ENCODE results near the gene HDAC4. TPM values are rescaled to one million over a fixed set of nuclear protein-coding genes. Genes with fewer than 3 reads are reported as not detected.

HDAC4 gene
- total and polyA plus RNA-seq, 9 donors, result 10.1 to 17.6 (median 13.3) TPM

DNA sequence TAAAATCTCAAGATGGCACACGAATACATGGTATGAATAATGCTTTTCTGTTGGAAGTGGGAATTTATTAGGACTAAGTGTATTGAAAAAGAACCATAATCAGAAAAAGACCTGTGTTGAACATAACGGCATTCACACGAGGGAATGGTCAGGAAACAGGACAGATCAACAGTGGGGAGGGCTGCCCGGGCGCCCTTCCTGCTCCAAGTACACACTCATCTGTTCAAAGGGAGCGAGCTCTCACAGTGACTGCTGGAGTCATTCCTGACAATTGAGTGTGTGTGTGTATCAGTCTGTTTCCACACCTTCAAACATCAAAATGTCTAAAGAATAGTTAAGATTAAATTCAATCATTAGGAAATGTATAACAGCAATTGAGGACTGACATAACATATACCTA is 167.2 kb downstream of the HDAC4 start:
- Histone ChIP-seq H3K27me3 (ENCODE audit: control insufficient read depth, insufficient read depth, low read length) (no peaks in the 10 kb centered on the region), H3K9me3 (replicated peaks; ENCODE audit: control insufficient read depth, low read depth, low read length) (no peaks in the 10 kb centered on the region), H3K36me3 (ENCODE audit: control insufficient read depth, insufficient read depth, low read length) (peaks cover 10% of the 10 kb centered on the region), H3K4me3 (ENCODE audit: low read length) (no peak overlapping the region), H3K27ac (ENCODE audit: low read length) (no peak overlapping the region), H3K4me1 (ENCODE audit: control insufficient read depth, insufficient read depth, low read length) (peaks cover 26% of the 10 kb centered on the region)
- no peak for DNase-seq
- 60% methylated on average over 1 of the region's 6 CpGs for WGBS (ENCODE audit: insufficient coverage)

DNA sequence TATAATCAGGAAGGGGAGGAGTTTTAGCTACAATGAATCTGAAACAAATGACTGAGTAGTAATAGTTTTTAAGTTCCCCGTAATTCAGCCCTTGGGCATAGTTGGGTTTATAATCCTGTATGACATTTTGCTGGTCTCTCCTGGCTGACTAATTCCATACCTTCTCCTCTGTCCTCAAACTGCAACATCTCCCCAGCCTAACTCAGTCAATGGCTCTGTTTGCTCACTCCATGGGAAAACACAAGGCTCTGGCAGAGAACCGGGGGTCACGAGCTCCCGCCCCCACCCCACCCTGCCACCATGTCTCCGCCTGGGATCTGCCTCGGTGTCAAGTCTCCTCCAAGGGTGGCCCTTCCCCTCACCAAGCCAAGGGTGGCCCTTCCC is 168.6 kb downstream of the HDAC4 start:
- DNase-seq, result no peak
- 100% methylated on average over 5 of the region's 6 CpGs for WGBS (ENCODE audit: insufficient coverage)

DNA sequence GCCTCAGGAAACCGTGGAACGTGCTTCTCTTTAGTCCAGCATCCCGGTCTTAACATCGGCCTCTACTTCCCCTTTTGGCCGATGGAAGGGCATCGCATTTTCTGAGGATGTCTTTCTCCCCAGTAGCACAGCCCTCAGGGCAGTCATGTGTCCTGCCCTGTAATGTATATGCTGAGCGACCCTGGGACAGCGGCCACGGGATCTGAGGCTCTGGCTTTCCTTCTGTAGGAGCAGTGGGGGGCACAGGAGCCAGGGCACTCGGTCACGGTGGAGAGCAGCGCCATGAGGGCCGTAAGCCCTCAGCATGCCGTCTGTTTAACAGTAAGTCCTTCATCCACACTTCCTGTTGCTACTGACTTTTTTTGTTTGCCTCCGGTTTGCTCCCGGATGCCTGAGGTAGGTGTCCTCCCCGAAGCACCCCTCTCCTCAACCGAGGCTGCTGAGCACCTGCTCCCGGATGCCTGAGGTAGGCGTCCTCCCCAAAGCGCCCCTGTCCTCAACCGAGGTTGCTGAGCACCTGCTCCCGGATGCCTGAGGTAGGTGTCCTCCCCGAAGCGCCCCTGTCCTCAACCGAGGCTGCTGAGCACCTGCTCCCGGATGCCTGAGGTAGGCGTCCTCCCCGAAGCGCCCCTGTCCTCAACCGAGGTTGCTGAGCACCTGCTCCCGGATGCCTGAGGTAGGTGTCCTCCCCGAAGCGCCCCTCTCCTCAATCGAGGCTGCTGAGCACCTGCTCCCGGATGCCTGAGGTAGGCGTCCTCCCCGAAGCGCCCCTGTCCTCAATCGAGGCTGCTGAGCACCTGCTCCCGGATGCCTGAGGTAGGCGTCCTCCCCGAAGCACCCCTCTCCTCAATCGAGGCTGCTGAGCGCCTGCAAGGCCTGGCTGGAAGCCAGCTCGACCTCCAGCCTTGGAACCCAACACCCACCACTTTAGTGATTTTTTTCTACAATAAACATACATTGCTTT is 169.3 kb downstream of the HDAC4 start:
- Histone ChIP-seq H3K4me3 (ENCODE audit: low read length) (no peak overlapping the region), H3K27ac (ENCODE audit: low read length) (no peak overlapping the region), H3K4me1 (ENCODE audit: control insufficient read depth, insufficient read depth, low read length) (peaks cover 40% of the 10 kb centered on the region), H3K9me3 (replicated peaks; ENCODE audit: control insufficient read depth, low read depth, low read length) (no peaks in the 10 kb centered on the region), H3K36me3 (ENCODE audit: control insufficient read depth, insufficient read depth, low read length) (peaks cover 10% of the 10 kb centered on the region), H3K27me3 (ENCODE audit: control insufficient read depth, insufficient read depth, low read length) (no peaks in the 10 kb centered on the region)
- DNase-seq, result no peak
- WGBS (ENCODE audit: insufficient coverage), result 71% methylated on average over 20 of the region's 46 CpGs

More for the DNA sequence above, 168.6 kb downstream of the HDAC4 start:
- Histone ChIP-seq H3K4me1 (ENCODE audit: control insufficient read depth, insufficient read depth, low read length) (peaks cover 38% of the 10 kb centered on the region), H3K27me3 (ENCODE audit: control insufficient read depth, insufficient read depth, low read length) (no peaks in the 10 kb centered on the region), H3K27ac (ENCODE audit: low read length) (no peak overlapping the region), H3K36me3 (ENCODE audit: control insufficient read depth, insufficient read depth, low read length) (peaks cover 10% of the 10 kb centered on the region), H3K9me3 (replicated peaks; ENCODE audit: control insufficient read depth, low read depth, low read length) (no peaks in the 10 kb centered on the region), H3K4me3 (ENCODE audit: low read length) (no peak overlapping the region)

DNA sequence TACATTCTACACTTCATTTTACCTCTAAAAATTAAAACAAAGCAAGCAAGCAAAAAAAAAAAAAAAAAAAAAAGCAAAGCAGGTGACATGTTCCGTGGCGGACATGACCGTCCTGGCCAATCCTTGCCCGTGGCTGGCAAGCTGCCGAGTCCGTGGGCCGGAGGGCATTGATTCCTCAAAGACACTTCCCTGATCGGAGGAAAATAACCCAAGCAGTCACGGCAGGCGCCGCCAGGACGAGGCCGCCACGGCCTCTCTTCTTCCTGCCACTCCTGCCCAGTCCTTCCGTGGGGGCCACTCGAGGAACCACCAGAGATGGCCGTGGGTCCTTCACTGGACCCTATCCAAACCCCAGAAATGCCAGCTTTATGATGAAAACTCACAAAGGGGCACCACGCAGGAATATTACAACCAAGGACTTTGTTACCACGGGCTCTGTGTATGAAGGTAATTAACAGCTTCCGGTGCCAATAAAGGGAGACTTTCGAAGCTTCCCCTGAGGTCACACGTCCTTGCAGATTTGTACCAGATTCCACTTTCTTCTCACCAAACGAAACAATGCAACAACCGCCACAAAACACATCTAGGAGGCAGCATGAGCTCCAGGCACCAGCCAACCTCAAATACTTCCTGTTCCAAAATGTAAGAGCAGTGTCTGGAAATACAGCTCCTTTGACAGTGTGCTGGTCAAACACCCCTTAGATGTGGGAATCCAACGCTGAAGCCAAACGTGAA is 170.3 kb downstream of the HDAC4 start:
- H3K4me1 ChIP-seq (ENCODE audit: control insufficient read depth, insufficient read depth, low read length), result peaks cover 48% of the 10 kb centered on the region

DNA sequence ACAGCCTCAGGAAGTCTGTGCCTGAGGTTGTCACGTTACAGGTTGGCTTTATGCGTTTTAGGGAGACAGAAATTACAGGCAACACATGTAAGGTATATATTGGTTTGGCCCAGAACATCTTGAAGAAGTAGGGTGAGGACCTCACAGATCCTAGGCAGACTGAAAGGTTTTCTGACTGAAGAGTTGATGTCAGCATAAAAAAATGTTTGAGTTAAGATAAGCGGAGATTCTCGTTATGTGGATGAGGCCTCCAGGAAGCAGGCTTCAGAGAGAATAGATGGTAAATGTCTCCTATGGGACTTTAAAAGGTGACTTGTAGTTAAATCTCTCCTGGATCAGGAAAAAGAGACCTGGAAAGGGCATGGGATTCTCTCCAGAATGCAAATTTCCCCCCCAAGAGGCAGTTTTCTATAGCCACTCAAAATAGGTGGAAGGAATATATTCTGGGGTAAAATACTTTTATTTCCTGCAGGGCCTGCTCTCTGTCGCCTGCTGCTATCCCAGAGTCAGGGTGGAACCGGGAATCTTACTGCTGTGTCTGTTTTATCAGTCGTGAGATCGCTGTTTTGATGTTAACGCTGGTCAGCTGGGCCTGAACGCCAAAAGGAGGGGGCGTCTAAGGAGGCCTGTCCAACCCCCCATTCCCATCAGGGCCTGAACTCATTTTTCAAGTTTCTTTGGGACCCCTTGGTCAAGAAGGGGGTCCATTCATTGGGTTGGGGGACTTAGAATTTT is 171.1 kb downstream of the HDAC4 start:
- H3K27me3 ChIP-seq (ENCODE audit: control insufficient read depth, insufficient read depth, low read length), result no peaks in the 10 kb centered on the region
- WGBS (ENCODE audit: insufficient coverage), result 53% methylated on average over 9 of the region's 11 CpGs
- no peak overlapping the region for H3K27ac ChIP-seq (ENCODE audit: low read length)
- peaks cover 52% of the 10 kb centered on the region for H3K4me1 ChIP-seq (ENCODE audit: control insufficient read depth, insufficient read depth, low read length)
- DNase-seq, result no peak
- no peaks in the 10 kb centered on the region for H3K9me3 ChIP-seq (replicated peaks; ENCODE audit: control insufficient read depth, low read depth, low read length)
- H3K4me3 ChIP-seq (ENCODE audit: low read length), result no peak overlapping the region
- peaks cover 5% of the 10 kb centered on the region for H3K36me3 ChIP-seq (ENCODE audit: control insufficient read depth, insufficient read depth, low read length)

More for the DNA sequence above, 170.3 kb downstream of the HDAC4 start:
- H3K36me3 ChIP-seq (ENCODE audit: control insufficient read depth, insufficient read depth, low read length), result peaks cover 10% of the 10 kb centered on the region
- H3K27me3 ChIP-seq (ENCODE audit: control insufficient read depth, insufficient read depth, low read length), result no peaks in the 10 kb centered on the region
- no peak overlapping the region for H3K27ac ChIP-seq (ENCODE audit: low read length)
- no peaks in the 10 kb centered on the region for H3K9me3 ChIP-seq (replicated peaks; ENCODE audit: control insufficient read depth, low read depth, low read length)
- no peak overlapping the region for H3K4me3 ChIP-seq (ENCODE audit: low read length)
- no peak for DNase-seq
- 77% methylated on average over 16 of the region's 26 CpGs for WGBS (ENCODE audit: insufficient coverage)

DNA sequence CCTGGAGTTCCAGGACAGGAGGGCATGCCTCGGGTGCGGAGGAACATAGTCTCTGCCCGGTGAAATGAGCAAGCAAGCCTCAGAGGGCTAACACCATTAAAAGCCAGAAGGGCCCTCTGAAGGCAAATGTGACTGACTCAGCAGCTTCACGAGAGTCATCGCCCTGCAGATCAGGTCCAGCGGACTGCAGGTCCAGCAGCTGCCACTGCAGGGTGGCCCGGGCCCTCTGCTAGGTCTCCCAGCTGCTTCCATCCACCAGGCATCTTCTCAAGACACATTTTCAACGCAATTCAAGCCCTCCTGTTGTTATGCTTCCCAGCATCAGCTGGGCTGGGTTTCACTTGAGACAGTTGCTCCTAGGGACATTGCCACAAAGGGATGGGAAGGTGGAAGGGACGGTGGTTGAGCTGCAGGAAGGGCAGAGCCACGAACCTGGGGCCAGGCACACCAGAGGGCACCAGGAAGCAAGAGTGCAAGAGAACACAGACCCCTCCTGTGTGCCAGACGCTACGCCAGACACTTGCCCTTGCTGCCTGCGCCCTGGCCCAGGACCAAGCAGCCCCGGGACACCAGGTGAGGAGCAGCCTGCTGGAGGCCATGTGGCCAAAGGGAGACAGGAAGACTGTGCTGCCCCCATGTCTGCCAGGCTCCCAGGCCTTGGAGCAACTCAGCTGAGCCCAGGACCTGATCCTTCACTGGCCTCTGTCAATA is 173.0 kb downstream of the HDAC4 start:
- no peak overlapping the region for H3K27ac ChIP-seq (ENCODE audit: low read length)
- WGBS (ENCODE audit: insufficient coverage), result 75% methylated on average over 13 of the region's 14 CpGs
- no peak overlapping the region for H3K4me3 ChIP-seq (ENCODE audit: low read length)
- DNase-seq, result peak; percentile 74
- no peaks in the 10 kb centered on the region for H3K27me3 ChIP-seq (ENCODE audit: control insufficient read depth, insufficient read depth, low read length)
- peaks cover 71% of the 10 kb centered on the region for H3K4me1 ChIP-seq (ENCODE audit: control insufficient read depth, insufficient read depth, low read length)
- H3K9me3 ChIP-seq (replicated peaks; ENCODE audit: control insufficient read depth, low read depth, low read length), result no peaks in the 10 kb centered on the region
- no peaks in the 10 kb centered on the region for H3K36me3 ChIP-seq (ENCODE audit: control insufficient read depth, insufficient read depth, low read length)

DNA sequence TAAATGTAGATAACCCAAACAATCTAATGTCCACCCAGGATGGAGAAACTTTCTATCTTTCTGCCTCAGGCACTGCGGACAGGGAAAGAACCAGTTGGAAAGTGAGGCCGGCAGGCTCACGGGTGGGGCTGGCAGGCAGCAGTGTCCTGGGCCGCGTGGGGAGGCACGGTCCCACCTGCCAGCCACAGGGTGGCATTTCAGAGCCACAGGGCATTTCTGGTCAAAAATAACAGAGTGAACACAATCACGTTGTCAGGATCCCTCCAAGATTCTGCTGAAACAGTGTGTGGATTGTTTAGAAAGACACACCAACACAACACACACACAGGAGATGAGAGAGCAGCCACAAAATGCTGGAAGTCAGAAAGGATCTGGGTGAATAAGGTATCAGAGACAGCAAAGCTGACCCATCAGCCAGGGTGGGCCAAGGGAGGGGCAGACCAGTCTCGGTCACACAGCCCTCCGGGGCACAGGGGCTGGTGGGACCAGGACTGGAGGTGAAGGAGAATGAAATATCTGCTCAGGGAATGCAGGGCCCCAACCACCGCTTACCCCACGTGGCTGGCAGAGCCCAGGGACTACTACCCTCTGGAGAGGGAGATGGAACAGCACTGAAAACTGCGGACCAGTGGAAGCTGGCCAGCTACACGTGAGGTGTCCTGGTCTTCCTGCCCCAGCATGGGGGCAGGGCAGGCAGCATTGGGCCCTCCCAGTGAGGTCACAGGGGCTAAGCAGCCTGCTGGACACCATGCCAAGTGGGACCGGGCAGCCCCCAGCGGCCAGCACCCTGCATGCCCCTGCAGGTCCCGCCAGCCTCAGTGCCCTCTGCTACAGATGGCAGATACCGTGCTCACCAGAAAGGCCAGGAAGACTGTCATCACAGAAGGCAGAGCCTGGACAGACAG is 173.9 kb downstream of the HDAC4 start:
- peak overlapping the region; percentile 67 for H3K27ac ChIP-seq (ENCODE audit: low read length)
- no peaks in the 10 kb centered on the region for H3K27me3 ChIP-seq (ENCODE audit: control insufficient read depth, insufficient read depth, low read length)
- WGBS (ENCODE audit: insufficient coverage), result 76% methylated on average over 16 of the region's 17 CpGs
- H3K36me3 ChIP-seq (ENCODE audit: control insufficient read depth, insufficient read depth, low read length), result no peaks in the 10 kb centered on the region
- no peak overlapping the region for H3K4me3 ChIP-seq (ENCODE audit: low read length)
- H3K4me1 ChIP-seq (ENCODE audit: control insufficient read depth, insufficient read depth, low read length), result peaks cover 77% of the 10 kb centered on the region
- DNase-seq, result no peak
- H3K9me3 ChIP-seq (replicated peaks; ENCODE audit: control insufficient read depth, low read depth, low read length), result no peaks in the 10 kb centered on the region

DNA sequence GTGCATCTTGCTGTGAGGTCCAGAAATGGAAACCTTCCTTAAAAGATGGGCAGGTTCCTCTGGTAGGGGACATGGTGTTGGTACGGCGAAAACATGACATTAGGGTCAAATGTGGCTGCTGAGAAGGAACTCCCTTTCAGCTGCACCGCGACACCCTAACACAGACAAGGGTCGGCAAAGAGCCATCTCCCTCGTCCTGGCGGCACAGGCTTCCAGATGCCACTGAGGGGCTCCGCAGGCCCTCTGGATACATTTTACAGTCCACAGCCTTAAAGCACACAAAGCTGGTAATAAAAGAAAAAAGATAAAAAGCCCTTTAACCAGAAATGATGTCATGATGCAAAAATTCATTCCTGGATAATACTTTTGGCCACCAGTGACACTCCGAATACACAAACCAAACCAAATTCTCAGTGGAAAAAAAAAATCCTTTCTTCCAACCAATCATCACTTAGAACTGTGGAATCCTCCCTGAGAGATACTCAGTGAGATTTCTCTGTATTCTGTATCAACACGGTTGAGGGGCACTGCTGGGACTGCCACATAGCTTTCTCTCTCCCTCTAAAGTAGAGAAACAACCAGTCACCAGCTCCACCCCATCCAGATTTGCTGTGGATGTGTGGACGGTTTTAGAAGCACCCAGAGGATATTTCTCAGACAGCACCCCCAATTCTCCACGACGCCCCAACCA is 174.8 kb downstream of the HDAC4 start:
- Histone ChIP-seq H3K27me3 (ENCODE audit: control insufficient read depth, insufficient read depth, low read length) (no peaks in the 10 kb centered on the region), H3K9me3 (replicated peaks; ENCODE audit: control insufficient read depth, low read depth, low read length) (no peaks in the 10 kb centered on the region), H3K4me1 (ENCODE audit: control insufficient read depth, insufficient read depth, low read length) (peaks cover 79% of the 10 kb centered on the region), H3K27ac (ENCODE audit: low read length) (peak overlapping the region; percentile 67), H3K36me3 (ENCODE audit: control insufficient read depth, insufficient read depth, low read length) (no peaks in the 10 kb centered on the region), H3K4me3 (ENCODE audit: low read length) (no peak overlapping the region)
- WGBS (ENCODE audit: insufficient coverage), result 58% methylated on average over 2 of the region's 13 CpGs
- DNase-seq, result peak; percentile 88

All from muscle of leg (tissue), 11 donors.